ENCODE results near the gene DNAH8. TPM values are rescaled to one million over a fixed set of nuclear protein-coding genes. Genes with fewer than 3 reads are reported as not detected.

The DNAH8 gene
- total and polyA plus RNA-seq, 2 donors from 2014 or later, result 0.50 TPM; not detected in 1

- Histone ChIP-seq H3K4me3 (ENCODE audit: low read length in 3 of 3) (no peak overlapping the region), H3K27ac (ENCODE audit: low read depth in 2 of 2, low read length in 2 of 2) (no peak overlapping the region), H3K27me3 (ENCODE audit: control insufficient read depth, insufficient read depth, low read length) (no peaks in the 10 kb centered on the region), H3K9me3 (ENCODE audit: control insufficient read depth in 2 of 3, insufficient read depth in 1 of 3, low read length in 3 of 3) (no peaks in the 10 kb centered on the region), H3K9ac (ENCODE audit: low read length in 3 of 3) (no peak overlapping the region), H3K4me1 (ENCODE audit: control insufficient read depth in 2 of 3, insufficient read depth in 2 of 3, low read depth in 1 of 3, low read length in 3 of 3) (no peaks in the 10 kb centered on the region), H3K36me3 (ENCODE audit: control insufficient read depth in 2 of 3, insufficient read depth in 3 of 3, low read length in 3 of 3) (peaks cover 0 to 3% (median 2%) of the 10 kb centered on the region in 3 donors)
- no peak for TF ChIP-seq CTCF (IDR thresholded peaks at IDR 0.05; ENCODE audit: borderline replicate concordance, extremely low read depth, insufficient read depth)
- no peak for FAIRE-seq
- intact Hi-C loops (cut with DNase I), result no loop called here
- no peak for DNase-seq
These were observed 28.7 kb upstream of the DNAH8 start for GRCh38 chr6:38686270-38687042.

- FAIRE-seq (no peak), DNase-seq (no peak)
- Histone ChIP-seq H3K4me1 (ENCODE audit: control insufficient read depth in 2 of 3, insufficient read depth in 2 of 3, low read depth in 1 of 3, low read length in 3 of 3) (no peaks in the 10 kb centered on the region), H3K9me3 (ENCODE audit: control insufficient read depth in 2 of 3, insufficient read depth in 1 of 3, low read length in 3 of 3) (no peaks in the 10 kb centered on the region), H3K27me3 (ENCODE audit: control insufficient read depth, insufficient read depth, low read length) (no peaks in the 10 kb centered on the region), H3K27ac (ENCODE audit: low read depth in 2 of 2, low read length in 2 of 2) (no peak overlapping the region), H3K4me3 (ENCODE audit: low read length in 3 of 3) (no peak overlapping the region), H3K9ac (ENCODE audit: low read length in 3 of 3) (no peak overlapping the region), H3K36me3 (ENCODE audit: control insufficient read depth in 2 of 3, insufficient read depth in 3 of 3, low read length in 3 of 3) (peaks cover 0 to 3% (median 2%) of the 10 kb centered on the region in 3 donors)
- intact Hi-C loops (cut with DNase I), result no loop called here
- no peak for TF ChIP-seq CTCF (IDR thresholded peaks at IDR 0.05; ENCODE audit: borderline replicate concordance, extremely low read depth, insufficient read depth)
These were observed 28.1 kb upstream of the DNAH8 start for GRCh38 chr6:38687043-38687353.

- H3K4me1 ChIP-seq (ENCODE audit: control insufficient read depth in 2 of 3, insufficient read depth in 2 of 3, low read depth in 1 of 3, low read length in 3 of 3), result no peaks in the 10 kb centered on the region
- H3K4me3 ChIP-seq (ENCODE audit: low read length in 3 of 3), result no peak overlapping the region
- H3K9me3 ChIP-seq (ENCODE audit: control insufficient read depth in 2 of 3, insufficient read depth in 1 of 3, low read length in 3 of 3), result no peaks in the 10 kb centered on the region
- H3K27ac ChIP-seq (ENCODE audit: low read depth in 2 of 2, low read length in 2 of 2), result no peak overlapping the region
- H3K27me3 ChIP-seq (ENCODE audit: control insufficient read depth, insufficient read depth, low read length), result no peaks in the 10 kb centered on the region
- H3K9ac ChIP-seq (ENCODE audit: low read length in 3 of 3), result no peak overlapping the region
- TF ChIP-seq CTCF (IDR thresholded peaks at IDR 0.05; ENCODE audit: borderline replicate concordance, extremely low read depth, insufficient read depth), result no peak
- no peak for DNase-seq
- no peak for FAIRE-seq
- peaks cover 0 to 3% (median 2%) of the 10 kb centered on the region in 3 donors for H3K36me3 ChIP-seq (ENCODE audit: control insufficient read depth in 2 of 3, insufficient read depth in 3 of 3, low read length in 3 of 3)
- intact Hi-C loops (cut with DNase I), result no loop called here
These were observed 27.6 kb upstream of the DNAH8 start for GRCh38 chr6:38687549-38687948.

Measured in kidney (tissue), 14 donors.